Right lobe of liver (tissue), 6 donors: Measurements from ENCODE around the gene ZNF579. TPM values are rescaled to one million over a fixed set of nuclear protein-coding genes. Genes with fewer than 3 reads are reported as not detected.

ENCODE experiments used
- ATAC-seq, 4 donors: fragments of 200-7000 bp; cut with Tn5 transposase; one replicate each; pipeline ENCODE4 v1.9.1; 2020; ENCODE audit warnings: mild to moderate bottlenecking in 4 of 4, moderate library complexity in 4 of 4
- DNase-seq, 3 donors: peaks; one replicate each; pipeline ENCODE4 v3.0.0-alpha.2; 2020
- H3K27ac ChIP-seq, 3 donors: fragments of 200-600 bp; one replicate each; pipeline ENCODE4 v1.8.0; 2022
- H3K27me3 ChIP-seq, 2 donors: fragments of 200-600 bp; one replicate each; pipeline ENCODE4 v1.8.0; 2022
- H3K36me3 ChIP-seq, 4 donors: fragments of 200-600 bp; sonication (generic) in 1 of 4; one replicate each; pipeline versions ENCODE4 v1.5.1 to v1.8.0; 2017 to 2022; ENCODE audit warnings: control low read depth in 1 of 4
- H3K4me1 ChIP-seq, 4 donors: fragments of 200-600 bp; sonication (generic) in 1 of 4; one replicate each; pipeline versions ENCODE4 v1.5.1 to v1.8.0; 2017 to 2022; ENCODE audit warnings: control low read depth in 1 of 4
- H3K4me3 ChIP-seq, 3 donors: fragments of 200-600 bp; one replicate each; pipeline ENCODE4 v1.8.0; 2022
- H3K9me3 ChIP-seq, 4 donors: fragments of 200-600 bp; sonication (generic) in 1 of 4; one replicate each; pipeline versions ENCODE4 v1.5.1 to v1.8.0; 2017 to 2022; ENCODE audit warnings: control low read depth in 1 of 4
- POLR2A ChIP-seq: fragments of 450-650 bp; IDR thresholded peaks from one replicate; pipeline ENCODE4 v1.6.1; 2017; ENCODE audit warnings: antibody characterized with exemption, mild to moderate bottlenecking
- WGBS: methylation state at CpG from one replicate; pipeline ENCODE4 v1.1.6; 2018; ENCODE audit warnings: low coverage, low lambda C conversion rate; ENCODE audit not compliant: insufficient coverage; ENCODE audit errors: missing lambda C conversion rate; 5-methylcytosine and 5-hydroxymethylcytosine counted together
- intact Hi-C, 2 donors: fragments of 100-400 bp; cut with DNase I; formaldehyde crosslinking; loops; one replicate each; pipeline versions ENCODE4 v1.11.2 to v1.14.1; 2022
- long read RNA-seq: library from polyadenylated mRNA; unstranded; transcript quantifications from one replicate; pipeline ENCODE4 v2.0.0, GENCODE V29; 2019
- total RNA-seq, 6 experiments: library from RNA; depleted of rRNA in 2 of 6; stranded (reverse); fragments of >200 nt in 2 of 6; fragmentation: NEBNext Ultra II Directional in 3 of 6; extraction: Animal tissue kit (Norgen Biotek cat#: 25700) in 3 of 6; gene quantifications; one replicate each; pipeline versions ENCODE4 v1.1.0 to v1.2.4, GENCODE V29; 2016 to 2023
- TF ChIP-seq, protein P1 (sequence below), 4 donors: fragments of 200-600 bp in 3 of 4; fragments of 450-650 bp in 1 of 4; IDR thresholded peaks; one replicate each; pipeline versions ENCODE4 v1.5.1 to v1.8.0; 2016 to 2022; ENCODE audit warnings: antibody characterized with exemption in 4 of 4, mild to moderate bottlenecking in 2 of 4
- donor health status: DM: no; HTN: yes; CAD: no.
- donor health status: DM: no; HTN: no; CAD: no.
- donor health status: DM: no; HTN: no; CAD: no.
- donor health status: DM: no; HTN: yes; CAD: no.
- donor health status: DM: no; HTN: yes; CAD: no.

The ZNF579 gene
- 1 to 10 TPM; 1.9 to 4.6 (median 3.6) TPM for total RNA-seq
- long read RNA-seq, result 0 reads

DNA sequence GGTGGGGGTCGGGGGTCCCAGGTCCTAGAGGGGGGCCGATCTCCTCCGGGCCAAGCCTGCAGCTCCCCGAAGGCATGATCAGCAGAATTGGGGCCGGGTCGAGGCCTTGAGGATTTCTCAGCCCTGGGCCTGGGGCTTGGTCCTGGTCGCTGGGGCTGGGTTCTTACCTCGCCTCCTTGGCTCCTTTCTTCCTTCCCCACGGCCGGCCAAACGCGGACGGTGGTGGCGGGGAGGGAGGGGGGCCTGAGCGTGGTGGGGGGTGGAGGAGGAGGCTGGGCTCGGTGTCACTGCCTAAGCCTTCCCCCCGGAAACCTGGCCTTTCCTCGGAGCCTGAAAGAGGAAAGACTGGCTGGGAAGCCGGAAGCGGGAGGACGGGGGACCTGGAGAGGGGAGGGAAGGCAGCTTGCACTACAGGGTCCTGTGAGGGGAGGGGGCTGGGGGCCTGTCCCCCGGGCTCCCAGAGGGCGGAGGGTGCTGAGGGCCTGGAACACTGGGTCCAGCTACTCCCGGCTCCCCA is at the start of gene ZNF579:
Gene ZNF579, minus strand, starts transcription at position 221 of the 517 bp plus-strand sequence. CDS start 1,209 bp downstream, outside the sequence.
- peak within 1 kb of the TSS; percentile 73 to 85 (median 78) for H3K27ac ChIP-seq
- intact Hi-C loops, result no loop called here

DNA sequence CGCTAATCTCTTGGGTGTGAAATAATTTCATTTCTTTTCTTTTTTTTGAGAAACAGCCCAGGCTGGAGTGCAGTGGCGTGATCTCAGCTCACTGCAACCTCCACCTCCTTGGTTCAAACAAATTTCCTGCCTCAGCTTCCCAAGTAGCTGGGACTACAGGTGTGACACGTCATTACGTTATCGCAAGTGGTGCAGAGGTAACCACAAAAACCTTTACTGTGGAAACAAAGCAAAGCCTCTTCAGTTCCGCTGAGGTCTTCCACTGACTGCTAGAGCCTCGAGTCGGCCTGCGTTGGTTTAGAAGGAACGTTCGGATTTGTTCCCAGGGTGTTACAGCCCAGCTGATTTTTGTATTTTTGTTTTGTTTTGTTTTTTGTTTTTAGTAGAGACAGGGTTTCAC is 45.7 kb upstream of the ZNF579 start:
- no peak overlapping the region for H3K4me3 ChIP-seq
- H3K4me1 ChIP-seq, result peaks cover 0 to 11% (median 0%) of the 10 kb centered on the region in 4 donors
- TF ChIP-seq, protein P1, sequence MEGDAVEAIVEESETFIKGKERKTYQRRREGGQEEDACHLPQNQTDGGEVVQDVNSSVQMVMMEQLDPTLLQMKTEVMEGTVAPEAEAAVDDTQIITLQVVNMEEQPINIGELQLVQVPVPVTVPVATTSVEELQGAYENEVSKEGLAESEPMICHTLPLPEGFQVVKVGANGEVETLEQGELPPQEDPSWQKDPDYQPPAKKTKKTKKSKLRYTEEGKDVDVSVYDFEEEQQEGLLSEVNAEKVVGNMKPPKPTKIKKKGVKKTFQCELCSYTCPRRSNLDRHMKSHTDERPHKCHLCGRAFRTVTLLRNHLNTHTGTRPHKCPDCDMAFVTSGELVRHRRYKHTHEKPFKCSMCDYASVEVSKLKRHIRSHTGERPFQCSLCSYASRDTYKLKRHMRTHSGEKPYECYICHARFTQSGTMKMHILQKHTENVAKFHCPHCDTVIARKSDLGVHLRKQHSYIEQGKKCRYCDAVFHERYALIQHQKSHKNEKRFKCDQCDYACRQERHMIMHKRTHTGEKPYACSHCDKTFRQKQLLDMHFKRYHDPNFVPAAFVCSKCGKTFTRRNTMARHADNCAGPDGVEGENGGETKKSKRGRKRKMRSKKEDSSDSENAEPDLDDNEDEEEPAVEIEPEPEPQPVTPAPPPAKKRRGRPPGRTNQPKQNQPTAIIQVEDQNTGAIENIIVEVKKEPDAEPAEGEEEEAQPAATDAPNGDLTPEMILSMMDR (IDR thresholded peaks at IDR 0.05), result no peak
- TF ChIP-seq POLR2A, result no peak
- H3K27ac ChIP-seq, result no peak overlapping the region
- no peaks in the 10 kb centered on the region for H3K36me3 ChIP-seq
- ATAC-seq (no peak), DNase-seq (no peak)
- H3K27me3 ChIP-seq, result no peaks in the 10 kb centered on the region
- intact Hi-C loops, result no loop called here
- 80% methylated on average over 5 of the region's 11 CpGs for WGBS
- no peaks in the 10 kb centered on the region for H3K9me3 ChIP-seq

More for the DNA sequence above, at the start of gene ZNF579:
- no peaks in the 10 kb centered on the region for H3K27me3 ChIP-seq
- TF ChIP-seq, protein P1 (IDR thresholded peaks at IDR 0.05), result no peak
- TF ChIP-seq POLR2A, result no peak
- H3K9me3 ChIP-seq, result no peaks in the 10 kb centered on the region
- ATAC-seq, result peak; percentile 72 to 82 (median 78)
- DNase-seq, result peak; percentile 79 to 80 (median 80)
- H3K36me3 ChIP-seq, result no peaks in the 10 kb centered on the region
- WGBS, result 0% methylated on average over 3 of the region's 24 CpGs
- H3K4me1 ChIP-seq, result peaks cover 0 to 25% (median 4%) of the 10 kb centered on the region in 4 donors
- H3K4me3 ChIP-seq, result peak within 1 kb of the TSS; percentile 67 to 74 (median 72)

DNA sequence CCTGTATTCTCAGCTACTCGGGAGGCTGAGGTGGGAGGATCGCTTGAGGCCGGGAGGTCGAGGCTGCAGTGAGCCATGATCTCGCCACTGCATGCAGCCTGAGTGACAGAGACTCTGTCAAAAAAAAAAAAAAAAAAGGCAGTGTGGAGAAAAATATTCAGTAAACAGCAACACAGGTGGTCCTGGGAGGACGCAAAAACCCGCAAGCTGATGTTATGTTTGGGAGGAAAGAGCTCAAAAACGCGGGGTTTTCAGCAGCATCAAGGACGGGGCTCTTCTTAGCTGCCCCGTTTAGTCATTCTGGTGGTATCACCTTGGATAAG is 44.3 kb upstream of the ZNF579 start:
- Histone ChIP-seq H3K36me3 (no peaks in the 10 kb centered on the region), H3K4me1 (peaks cover 0 to 11% (median 0%) of the 10 kb centered on the region in 4 donors), H3K4me3 (peak overlapping the region; percentile 30 to 58 (median 50)), H3K27ac (no peak overlapping the region), H3K27me3 (no peaks in the 10 kb centered on the region), H3K9me3 (no peaks in the 10 kb centered on the region)
- intact Hi-C loops, result no loop called here
- WGBS, result 42% methylated on average over 11 of the region's 11 CpGs
- TF ChIP-seq POLR2A, result no peak
- TF ChIP-seq, protein P1 (IDR thresholded peaks at IDR 0.05), result no peak
- DNase-seq (no peak), ATAC-seq (no peak)

DNA sequence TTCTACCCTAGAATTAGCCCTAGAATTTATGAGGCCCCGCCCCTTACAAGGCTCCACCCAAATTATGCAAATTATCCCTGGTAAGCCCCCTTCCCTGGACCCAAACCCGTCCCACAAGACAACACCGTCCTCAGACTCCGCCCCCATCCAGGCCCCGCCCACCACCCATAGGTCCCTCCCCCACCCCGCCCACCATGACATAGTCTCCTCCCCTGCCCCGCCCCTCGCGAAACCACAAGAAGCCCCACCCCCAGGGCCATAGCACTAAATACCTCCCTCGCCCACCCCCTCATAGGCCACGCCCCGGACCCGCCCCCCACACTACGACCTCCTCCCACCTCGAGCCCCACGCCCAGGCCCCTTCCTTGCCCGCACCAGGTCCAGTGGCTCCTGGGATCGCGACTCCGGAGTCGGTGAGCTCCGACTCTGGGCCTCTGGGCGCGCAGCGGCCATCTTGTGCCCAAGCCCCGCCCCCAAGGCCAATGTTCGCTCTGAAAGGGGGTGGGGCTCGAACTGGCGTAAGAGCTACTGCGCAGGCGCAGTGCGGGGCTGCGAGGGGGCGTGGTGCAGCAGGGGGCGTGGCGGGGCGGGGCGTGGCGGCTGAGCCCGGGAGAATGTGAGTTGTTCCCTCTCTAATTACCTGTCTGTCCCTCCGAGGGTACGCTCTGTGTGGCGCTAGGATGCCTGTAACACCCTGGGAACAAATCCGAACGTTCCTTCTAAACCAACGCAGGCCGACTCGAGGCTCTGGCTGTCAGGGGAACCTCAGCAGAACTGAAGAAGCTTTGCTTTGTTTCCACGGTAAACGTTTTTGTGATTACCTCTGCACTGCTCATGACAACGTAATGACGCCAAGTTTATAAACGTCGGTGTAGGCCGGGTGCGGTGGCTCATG is 43.7 kb upstream of the ZNF579 start, which contains the start of gene ZNF784:
Gene ZNF784, minus strand, starts transcription at position 458 of the 895 bp plus-strand sequence. Its CDS starts 5 bp downstream, at position 453.
- Histone ChIP-seq H3K27ac (peak within 1 kb of the TSS; percentile 86 to 93 (median 87)), H3K4me3 (peak within 1 kb of the TSS; percentile 30 to 58 (median 50)), H3K4me1 (peaks cover 0 to 11% (median 0%) of the 10 kb centered on the region in 4 donors), H3K9me3 (no peaks in the 10 kb centered on the region), H3K27me3 (no peaks in the 10 kb centered on the region), H3K36me3 (no peaks in the 10 kb centered on the region)
- DNase-seq (peak; percentile 93 to 95 (median 94)), ATAC-seq (peak; percentile 91 to 96 (median 95))
- WGBS, result under 1% methylated on average over 39 of the region's 56 CpGs
- TF ChIP-seq, protein P1 (IDR thresholded peaks at IDR 0.05), result no peak
- peak; percentile 47 for TF ChIP-seq POLR2A
- intact Hi-C loops, result no loop called here
